Panc1 (cell line): ENCODE measurements around the gene ZNF575. TPM values are rescaled to one million over a fixed set of nuclear protein-coding genes. Genes with fewer than 3 reads are reported as not detected.

Experiments
- ATAC-seq: fragments of 200-7000 bp; cut with Tn5 transposase; 2 replicates; pipeline ENCODE4 v1.9.1; 2020; ENCODE audit warnings: mild to moderate bottlenecking, moderate library complexity
- BruUV-seq: library from RNA; stranded (reverse); fragments of 400-500 nt; replicated peaks from 2 replicates; lab custom pipeline; 2021; lab: Mats Ljungman, UMichigan
- CTCF ChIA-PET: fragments of 300-600 bp; sonication (Branson Sonifier 250); formaldehyde crosslinking; loops from one replicate; lab custom pipeline; 2022; ENCODE audit warnings: antibody characterized with exemption; lab: Charles Lee
- POLR2A ChIA-PET: fragments of 300-600 bp; sonication (Branson Sonifier 250); formaldehyde crosslinking; loops from one replicate; lab custom pipeline; 2022; ENCODE audit warnings: antibody characterized with exemption; lab: Charles Lee
- DNase-seq: peaks from one replicate; pipeline ENCODE4 v3.0.0-alpha.2; 2010; ENCODE audit warnings: low read depth, low spot score
- H3K27ac ChIP-seq: 2 replicates; pipeline ENCODE4 v1.5.1; 2011; ENCODE audit warnings: mild to moderate bottlenecking, low read length, inconsistent platforms
- H3K27me3 ChIP-seq: fragments of 200-500 bp; sonication (Bioruptor generic); 2 replicates; pipeline ENCODE4 v1.6.0; 2014; ENCODE audit warnings: low read length, inconsistent platforms; ENCODE audit not compliant: control insufficient read depth, insufficient read depth
- H3K36me3 ChIP-seq: fragments of 200-500 bp; sonication (Bioruptor generic); 2 replicates; pipeline ENCODE4 v1.5.1; 2014; ENCODE audit warnings: inconsistent platforms, mild to moderate bottlenecking, low read length, moderate library complexity; ENCODE audit not compliant: control insufficient read depth, insufficient read depth
- H3K4me1 ChIP-seq: 2 replicates; pipeline ENCODE4 v1.5.1; 2011; ENCODE audit warnings: inconsistent platforms, mild to moderate bottlenecking, low read length, moderate library complexity; ENCODE audit not compliant: control insufficient read depth, insufficient read depth
- H3K4me3 ChIP-seq, 2 experiments: 2 replicates each; pipeline ENCODE4 v1.5.1; 2011 to 2012; ENCODE audit warnings: low read depth in 2 of 2, low read length in 2 of 2, mild to moderate bottlenecking in 2 of 2, inconsistent platforms in 1 of 2, moderate library complexity in 1 of 2
- H3K9me3 ChIP-seq: fragments of 200-500 bp; sonication (Bioruptor generic); 2 replicates; pipeline ENCODE4 v1.5.1; 2014; ENCODE audit warnings: low read depth, mild to moderate bottlenecking, inconsistent platforms, low read length, moderate library complexity; ENCODE audit not compliant: control insufficient read depth, insufficient read depth
- CTCF ChIP-seq: fragments of 450-650 bp; IDR thresholded peaks from 2 replicates; pipeline ENCODE4 v1.5.1; 2017; ENCODE audit warnings: mild to moderate bottlenecking
- POLR2AphosphoS5 ChIP-seq: IDR thresholded peaks from 2 replicates; pipeline ENCODE4 v1.6.1; 2012; ENCODE audit warnings: mild to moderate bottlenecking, low read depth, low read length, moderate library complexity
- REST ChIP-seq, 2 experiments: IDR thresholded peaks; 2 replicates each; pipeline ENCODE4 v1.6.1; 2011 to 2012; ENCODE audit warnings: low read depth in 2 of 2, control low read depth in 1 of 2, low read length in 1 of 2, mild to moderate bottlenecking in 1 of 2, moderate library complexity in 1 of 2; ENCODE audit not compliant: insufficient read depth in 1 of 2
- SIN3A ChIP-seq: IDR thresholded peaks from 2 replicates; pipeline ENCODE4 v1.6.1; 2012; ENCODE audit warnings: low read depth, mild to moderate bottlenecking, low read length, moderate library complexity, borderline replicate concordance; ENCODE audit not compliant: insufficient read depth
- TCF7L2 ChIP-seq: IDR thresholded peaks from 2 replicates; pipeline ENCODE4 v1.6.1; 2011; ENCODE audit warnings: mild to moderate bottlenecking, low read depth, low read length, inconsistent platforms
- in situ Hi-C: cut with HindIII; loops from 2 replicates; pipeline ENCODE4 v1.10.0; 2016; ENCODE audit warnings: low sequenced_read_pairs, low pct_unique_long_range_greater_than_20kb
- intact Hi-C: fragments of 100-400 bp; cut with micrococcal nuclease; formaldehyde crosslinking; loops from one replicate; pipeline ENCODE4 v1.10.0; 2022; ENCODE audit not compliant: unreplicated experiment
- total RNA-seq: library from RNA; stranded (reverse); gene quantifications from one replicate; pipeline ENCODE4 v1.2.1, GENCODE V29; 2021; ENCODE audit not compliant: unreplicated experiment

ZNF575 gene
- total RNA-seq, 1 experiment from 2014 or later: 1.9 TPM

- no peak overlapping the region for H3K27ac ChIP-seq
- no peaks in the 10 kb centered on the region for H3K27me3 ChIP-seq
- no peak for TF ChIP-seq SIN3A
- no peak for TF ChIP-seq REST (IDR thresholded peaks at IDR 0.05; ENCODE audit: insufficient read depth in 1 of 2, low read depth in 2 of 2, low read length in 1 of 2)
- no peak for TF ChIP-seq TCF7L2
- no peak for TF ChIP-seq CTCF
- no peak for TF ChIP-seq POLR2AphosphoS5
- H3K36me3 ChIP-seq: no peaks in the 10 kb centered on the region
- ChIA-PET POLR2A (no interaction called here), CTCF (no interaction called here)
- DNase-seq: no peak
- ATAC-seq: no peak
- BruUV-seq: no TSS peak
- in situ Hi-C loops (no loop called here), intact Hi-C loops (no loop called here)
- H3K9me3 ChIP-seq: no peaks in the 10 kb centered on the region
- no peaks in the 10 kb centered on the region for H3K4me1 ChIP-seq
- no peak overlapping the region for H3K4me3 ChIP-seq
These were observed 12.3 kb downstream of the ZNF575 start for GRCh38 chr19:43545276-43545675.

GRCh38 chr19:43545981-43546380 is 13.0 kb downstream of the ZNF575 start:
- Histone ChIP-seq H3K27ac (no peak overlapping the region), H3K4me1 (no peaks in the 10 kb centered on the region), H3K4me3 (no peak overlapping the region), H3K27me3 (no peaks in the 10 kb centered on the region), H3K36me3 (no peaks in the 10 kb centered on the region), H3K9me3 (no peaks in the 10 kb centered on the region)
- ATAC-seq (no peak), DNase-seq (no peak)
- TF ChIP-seq SIN3A (no peak), REST (IDR thresholded peaks at IDR 0.05; ENCODE audit: insufficient read depth in 1 of 2, low read depth in 2 of 2, low read length in 1 of 2) (no peak), TCF7L2 (no peak), POLR2AphosphoS5 (no peak), CTCF (no peak)
- POLR2A ChIA-PET: no interaction called here
- CTCF ChIA-PET: no interaction called here
- intact Hi-C loops (no loop called here), in situ Hi-C loops (no loop called here)
- no TSS peak for BruUV-seq
